Neural progenitor cell (in vitro differentiated cells): Measurements from ENCODE around the gene ABL1. TPM values are rescaled to one million over a fixed set of nuclear protein-coding genes. Genes with fewer than 3 reads are reported as not detected.

Experiments used
- DNase-seq: peaks from one replicate; pipeline ENCODE4 v3.0.0-alpha.2; 2016; ENCODE audit warnings: low spot score
- H2AFZ ChIP-seq: fragments of 200-600 bp; sonication (generic); replicated peaks from 2 replicates; pipeline ENCODE4 v1.6.1; 2016; ENCODE audit warnings: antibody characterized with exemption
- H3F3A ChIP-seq: fragments of 200-600 bp; sonication (generic); 2 replicates; pipeline ENCODE4 v1.6.1; 2016; ENCODE audit warnings: antibody characterized with exemption, low read depth
- H3K27ac ChIP-seq: fragments of 200-600 bp; sonication (generic); 2 replicates; pipeline ENCODE4 v1.5.1; 2016; ENCODE audit warnings: mild to moderate bottlenecking
- H3K27me3 ChIP-seq: fragments of 200-600 bp; sonication (generic); 2 replicates; pipeline ENCODE4 v1.6.1; 2016; ENCODE audit warnings: mild to moderate bottlenecking, moderate library complexity
- H3K36me3 ChIP-seq: fragments of 200-600 bp; sonication (generic); 2 replicates; pipeline ENCODE4 v1.5.1; 2016
- H3K4me1 ChIP-seq: fragments of 200-600 bp; sonication (generic); 2 replicates; pipeline ENCODE4 v1.6.1; 2016; ENCODE audit warnings: mixed run types
- H3K4me2 ChIP-seq: fragments of 200-600 bp; sonication (generic); 2 replicates; pipeline ENCODE4 v1.6.1; 2016
- H3K4me3 ChIP-seq: fragments of 200-600 bp; sonication (generic); 2 replicates; pipeline ENCODE4 v1.5.1; 2016
- H3K79me2 ChIP-seq: fragments of 200-600 bp; sonication (generic); 2 replicates; pipeline ENCODE4 v1.6.1; 2016; ENCODE audit warnings: low read depth
- H3K9ac ChIP-seq: fragments of 200-600 bp; sonication (generic); 2 replicates; pipeline ENCODE4 v1.6.1; 2016
- H3K9me3 ChIP-seq: fragments of 200-600 bp; sonication (generic); 2 replicates; pipeline ENCODE4 v1.5.1; 2016; ENCODE audit warnings: low read depth
- H4K20me1 ChIP-seq: fragments of 200-600 bp; sonication (generic); 2 replicates; pipeline ENCODE4 v1.6.1; 2016; ENCODE audit warnings: low read depth
- H3K27ac Mint-ChIP-seq: 3 replicates; pipeline ENCODE4 v1.8.0; 2021; ENCODE audit warnings: mixed read lengths
- H3K27me3 Mint-ChIP-seq: 2 replicates; pipeline ENCODE4 v1.8.0; 2022; ENCODE audit warnings: low read depth, mild to moderate bottlenecking, inconsistent platforms, moderate library complexity, mixed read lengths; ENCODE audit not compliant: insufficient read depth
- H3K36me3 Mint-ChIP-seq: 3 replicates; pipeline ENCODE4 v1.8.0; 2021; ENCODE audit warnings: mixed read lengths
- H3K4me1 Mint-ChIP-seq: 3 replicates; pipeline ENCODE4 v1.8.0; 2021; ENCODE audit warnings: mixed read lengths
- H3K4me3 Mint-ChIP-seq: 3 replicates; pipeline ENCODE4 v1.8.0; 2021; ENCODE audit warnings: mild to moderate bottlenecking, moderate library complexity, mixed read lengths
- H3K9me3 Mint-ChIP-seq: 3 replicates; pipeline ENCODE4 v1.8.0; 2020; ENCODE audit warnings: mixed read lengths
- CTCF ChIP-seq: fragments of 200-600 bp; sonication (generic); IDR thresholded peaks from 2 replicates; pipeline ENCODE4 v1.5.1; 2017; ENCODE audit warnings: antibody characterized with exemption, mild to moderate bottlenecking
- EZH2 ChIP-seq: fragments of 200-600 bp; sonication (generic); IDR thresholded peaks from 2 replicates; pipeline ENCODE4 v1.6.1; 2017; ENCODE audit warnings: antibody characterized with exemption, mild to moderate bottlenecking, moderate library complexity
- EZH2phosphoT487 ChIP-seq: fragments of 200-600 bp; sonication (generic); IDR thresholded peaks from 2 replicates; pipeline ENCODE4 v1.6.1; 2017; ENCODE audit warnings: antibody characterized with exemption
- total RNA-seq: library from RNA; depleted of rRNA; stranded (reverse); fragments of >200 nt; gene quantifications from 2 replicates; pipeline ENCODE4 v1.2.3, GENCODE V29; 2015; ENCODE audit warnings: low replicate concordance

ABL1 gene
- total RNA-seq, 1 donor from 2014 or later = 38.4 TPM

DNA sequence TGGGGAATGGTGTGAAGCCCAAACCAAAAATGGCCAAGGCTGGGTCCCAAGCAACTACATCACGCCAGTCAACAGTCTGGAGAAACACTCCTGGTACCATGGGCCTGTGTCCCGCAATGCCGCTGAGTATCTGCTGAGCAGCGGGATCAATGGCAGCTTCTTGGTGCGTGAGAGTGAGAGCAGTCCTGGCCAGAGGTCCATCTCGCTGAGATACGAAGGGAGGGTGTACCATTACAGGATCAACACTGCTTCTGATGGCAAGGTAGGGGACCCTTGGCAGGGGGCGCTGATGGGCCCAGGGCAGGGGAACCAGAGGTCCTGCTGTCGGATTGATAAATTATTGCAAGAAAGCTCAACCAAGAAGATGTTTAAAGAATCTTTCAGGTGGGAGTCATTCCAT lies 19.8 kb downstream of the ABL1 start:
- peaks cover 20% of the 10 kb centered on the region for H3K36me3 ChIP-seq
- peaks cover 12% of the 10 kb centered on the region for H3K4me1 Mint-ChIP-seq
- no peak overlapping the region for H3K4me3 Mint-ChIP-seq
- H3K4me1 ChIP-seq = no peaks in the 10 kb centered on the region
- TF ChIP-seq EZH2phosphoT487 = no peak
- no peak for TF ChIP-seq CTCF
- no peak for TF ChIP-seq EZH2
- no peaks in the 10 kb centered on the region for H3K9me3 ChIP-seq
- H3K4me2 ChIP-seq = no peak overlapping the region
- no peak overlapping the region for H2AFZ ChIP-seq
- H4K20me1 ChIP-seq = peaks cover 67% of the 10 kb centered on the region
- H3K27ac Mint-ChIP-seq = no peak overlapping the region
- H3K36me3 Mint-ChIP-seq = peaks cover 25% of the 10 kb centered on the region
- H3F3A ChIP-seq = peaks cover 8% of the 10 kb centered on the region
- no peak for DNase-seq
- H3K4me3 ChIP-seq = no peak overlapping the region
- no peak overlapping the region for H3K9ac ChIP-seq
- H3K79me2 ChIP-seq = peaks cover 89% of the 10 kb centered on the region
- H3K9me3 Mint-ChIP-seq = no peaks in the 10 kb centered on the region
- no peak overlapping the region for H3K27ac ChIP-seq
- no peaks in the 10 kb centered on the region for H3K27me3 ChIP-seq
- H3K27me3 Mint-ChIP-seq = peaks cover 5% of the 10 kb centered on the region

- H3K36me3 Mint-ChIP-seq = peaks cover 24% of the 10 kb centered on the region
- peak overlapping the region; percentile 12 for H3K9ac ChIP-seq
- H3K27ac ChIP-seq = no peak overlapping the region
- H3K36me3 ChIP-seq = peaks cover 20% of the 10 kb centered on the region
- H3K27me3 Mint-ChIP-seq = peaks cover 8% of the 10 kb centered on the region
- H3K4me1 ChIP-seq = peaks cover 4% of the 10 kb centered on the region
- H2AFZ ChIP-seq = no peak overlapping the region
- peaks cover 77% of the 10 kb centered on the region for H4K20me1 ChIP-seq
- no peaks in the 10 kb centered on the region for H3K27me3 ChIP-seq
- DNase-seq = no peak
- H3K4me1 Mint-ChIP-seq = peaks cover 24% of the 10 kb centered on the region
- no peak overlapping the region for H3K4me3 Mint-ChIP-seq
- no peak overlapping the region for H3K27ac Mint-ChIP-seq
- no peak overlapping the region for H3K4me2 ChIP-seq
- peaks cover 87% of the 10 kb centered on the region for H3K79me2 ChIP-seq
- no peaks in the 10 kb centered on the region for H3K9me3 ChIP-seq
- H3F3A ChIP-seq = peaks cover 8% of the 10 kb centered on the region
- H3K4me3 ChIP-seq = no peak overlapping the region
- TF ChIP-seq EZH2 (no peak), EZH2phosphoT487 (no peak), CTCF (no peak)
- no peaks in the 10 kb centered on the region for H3K9me3 Mint-ChIP-seq
These were observed 21.4 kb downstream of the ABL1 start for GRCh38 chr9:130856474-130856873.

DNA sequence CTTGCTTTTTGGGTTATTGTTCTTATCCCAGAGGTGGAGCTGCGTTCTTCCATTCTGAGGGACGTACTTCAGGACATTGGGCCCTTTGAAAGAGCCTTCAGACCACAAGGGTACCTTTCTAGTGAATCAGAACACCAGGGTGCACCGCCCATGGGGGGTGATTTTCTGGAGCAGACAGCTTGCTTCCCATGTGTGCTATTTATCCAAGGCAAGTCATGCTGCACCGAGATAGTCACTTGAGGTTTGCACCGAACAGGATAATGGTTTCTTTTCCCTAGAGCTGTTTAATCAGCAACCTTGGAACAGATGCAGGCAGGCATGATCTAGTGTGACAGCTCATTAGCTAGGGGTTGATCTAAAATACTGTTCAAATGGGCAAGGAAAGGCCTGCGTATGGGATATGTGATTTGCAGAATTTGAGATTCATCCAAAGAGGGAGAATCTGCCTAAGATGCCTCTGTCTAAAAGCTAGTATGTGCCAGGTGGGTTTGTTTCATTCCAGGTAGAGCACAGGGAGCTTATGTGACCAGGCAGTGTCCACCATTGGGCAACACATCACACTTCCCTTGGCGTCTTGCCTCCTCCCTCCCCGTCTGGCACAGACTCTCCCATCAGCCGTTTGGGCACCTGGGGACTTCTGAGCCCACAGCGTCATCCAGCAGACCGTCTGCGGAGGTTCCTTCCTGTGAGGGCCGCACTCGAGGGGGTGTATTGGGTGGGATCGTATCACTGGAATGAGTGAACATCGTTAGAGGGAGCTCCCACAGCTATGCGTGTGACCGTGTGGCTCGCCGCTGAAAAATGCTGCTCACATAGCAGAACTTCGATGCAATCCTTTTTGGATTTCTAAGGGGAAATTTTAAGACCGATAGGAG lies 23.0 kb downstream of the ABL1 start:
- Histone ChIP-seq H3K4me2 (no peak overlapping the region), H3F3A (peaks cover 12% of the 10 kb centered on the region), H2AFZ (no peak overlapping the region), H3K36me3 (peaks cover 20% of the 10 kb centered on the region), H3K79me2 (peaks cover 77% of the 10 kb centered on the region), H3K9ac (no peak overlapping the region), H3K4me3 (no peak overlapping the region), H3K9me3 (no peaks in the 10 kb centered on the region), H3K4me1 (peaks cover 4% of the 10 kb centered on the region), H3K27me3 (no peaks in the 10 kb centered on the region), H4K20me1 (peaks cover 83% of the 10 kb centered on the region), H3K27ac (no peak overlapping the region)
- peaks cover 26% of the 10 kb centered on the region for H3K36me3 Mint-ChIP-seq
- peaks cover 8% of the 10 kb centered on the region for H3K27me3 Mint-ChIP-seq
- TF ChIP-seq EZH2phosphoT487 (no peak), EZH2 (no peak), CTCF (no peak)
- peaks cover 33% of the 10 kb centered on the region for H3K4me1 Mint-ChIP-seq
- H3K27ac Mint-ChIP-seq = no peak overlapping the region
- H3K4me3 Mint-ChIP-seq = no peak overlapping the region
- DNase-seq = no peak
- no peaks in the 10 kb centered on the region for H3K9me3 Mint-ChIP-seq
